ENCODE results near the gene TMBIM1.
"Not testable (repeated sequence)": the region's sequence is repeated elsewhere in the genome, so short reads cannot be mapped to it uniquely, and the experiment has no call there.

Gene TMBIM1

GRCh38 chr2:218291318-218292047 lies 820 bp downstream of the TMBIM1 start:
- DNase-seq (ENCODE audit: low read depth), result peak; percentile 23

GRCh38 chr2:218290316-218291261 lies 1.7 kb downstream of the TMBIM1 start:
- no peak for DNase-seq (ENCODE audit: low read depth)

GRCh38 chr2:218289639-218290315 lies 2.5 kb downstream of the TMBIM1 start:
- peak; percentile 85 for DNase-seq (ENCODE audit: low read depth)

- peak; percentile 99 for DNase-seq (ENCODE audit: low read depth)
These were observed 5.5 kb downstream of the TMBIM1 start for GRCh38 chr2:218286570-218287459.

- DNase-seq (ENCODE audit: low read depth), result peak; percentile 59
These were observed 6.7 kb downstream of the TMBIM1 start for GRCh38 chr2:218285604-218286003.

- peak; percentile 82 for DNase-seq (ENCODE audit: low read depth)
These were observed 8.0 kb downstream of the TMBIM1 start for GRCh38 chr2:218284106-218284811.

GRCh38 chr2:218282173-218282991 lies 9.9 kb downstream of the TMBIM1 start:
- no peak for DNase-seq (ENCODE audit: low read depth)

GRCh38 chr2:218281449-218281848 lies 10.9 kb downstream of the TMBIM1 start:
- peak; percentile 57 for DNase-seq (ENCODE audit: low read depth)

GRCh38 chr2:218280260-218280870 lies 11.9 kb downstream of the TMBIM1 start:
- no peak for DNase-seq (ENCODE audit: low read depth)

- DNase-seq (ENCODE audit: low read depth), result no peak
These were observed 13.6 kb downstream of the TMBIM1 start for GRCh38 chr2:218278531-218279360.

GRCh38 chr2:218277921-218278320 lies 14.4 kb downstream of the TMBIM1 start:
- DNase-seq (ENCODE audit: low read depth), result no peak

- no peak for DNase-seq (ENCODE audit: low read depth)
These were observed 15.1 kb downstream of the TMBIM1 start for GRCh38 chr2:218276986-218277755.

- DNase-seq (ENCODE audit: low read depth), result no peak
These were observed 16.8 kb downstream of the TMBIM1 start for GRCh38 chr2:218275371-218276072.

GRCh38 chr2:218274586-218274985 lies 17.7 kb downstream of the TMBIM1 start:
- no peak for DNase-seq (ENCODE audit: low read depth)

GRCh38 chr2:218273908-218274249 lies 18.4 kb downstream of the TMBIM1 start:
- DNase-seq (ENCODE audit: low read depth), result no peak

- not testable (repeated sequence) for DNase-seq (ENCODE audit: low read depth)
These were observed 18.9 kb downstream of the TMBIM1 start for GRCh38 chr2:218273214-218273907.

All from amniotic epithelial cell (primary cell).